Stimulated activated CD8-positive, alpha-beta memory T cell treated with anti-CD3 and anti-CD28 coated beads, Interleukin-4, amount 100 ng/mL, for 24 hours (primary cell): ENCODE results near the gene PTX4.

Source experiments
- DNase-seq: peaks from one replicate; pipeline ENCODE4 v3.0.0-alpha.2; 2020; ENCODE audit warnings: low read depth

Gene PTX4, protein sequence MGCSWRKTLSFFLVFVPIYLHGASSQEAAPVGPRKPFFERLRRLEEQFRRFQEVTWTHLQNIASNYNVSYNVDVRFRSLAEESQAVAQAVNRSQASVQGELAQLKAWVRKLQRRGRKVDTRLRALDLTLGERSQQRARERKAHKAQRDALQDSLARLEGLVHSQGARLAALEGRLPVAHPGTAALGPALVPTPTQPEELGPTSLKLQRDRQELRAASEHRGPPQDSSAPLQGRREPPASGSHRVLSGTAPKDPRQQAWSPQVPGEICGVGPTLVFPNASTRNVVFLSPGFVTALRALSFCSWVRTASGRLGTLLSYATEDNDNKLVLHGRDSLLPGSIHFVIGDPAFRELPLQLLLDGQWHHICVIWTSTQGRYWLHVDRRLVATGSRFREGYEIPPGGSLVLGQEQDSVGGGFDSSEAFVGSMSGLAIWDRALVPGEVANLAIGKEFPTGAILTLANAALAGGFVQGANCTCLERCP

DNA sequence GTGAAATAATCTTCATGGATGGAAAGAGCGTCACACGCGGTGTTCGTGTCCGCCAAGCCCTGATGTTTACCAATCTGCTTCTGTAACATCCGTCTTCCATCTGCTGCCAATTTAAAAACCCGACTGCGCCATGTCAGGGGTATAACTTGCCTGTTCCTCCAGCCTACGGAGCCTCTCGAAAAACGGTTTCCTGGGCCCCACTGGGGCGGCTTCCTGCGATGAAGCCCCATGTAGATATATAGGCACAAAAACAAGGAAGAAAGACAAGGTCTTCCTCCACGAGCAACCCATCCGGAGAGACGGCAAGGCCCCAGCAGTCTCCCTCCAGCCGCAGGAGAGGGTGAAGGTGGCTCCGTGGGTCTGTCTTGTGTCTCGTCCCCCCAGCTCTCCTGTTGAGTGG is at the start of gene PTX4:
TSS of gene PTX4 (minus strand) at position 326 of the 400 bp plus-strand sequence. CDS start at position 291, 35 bp downstream.
- DNase-seq: no peak

DNA sequence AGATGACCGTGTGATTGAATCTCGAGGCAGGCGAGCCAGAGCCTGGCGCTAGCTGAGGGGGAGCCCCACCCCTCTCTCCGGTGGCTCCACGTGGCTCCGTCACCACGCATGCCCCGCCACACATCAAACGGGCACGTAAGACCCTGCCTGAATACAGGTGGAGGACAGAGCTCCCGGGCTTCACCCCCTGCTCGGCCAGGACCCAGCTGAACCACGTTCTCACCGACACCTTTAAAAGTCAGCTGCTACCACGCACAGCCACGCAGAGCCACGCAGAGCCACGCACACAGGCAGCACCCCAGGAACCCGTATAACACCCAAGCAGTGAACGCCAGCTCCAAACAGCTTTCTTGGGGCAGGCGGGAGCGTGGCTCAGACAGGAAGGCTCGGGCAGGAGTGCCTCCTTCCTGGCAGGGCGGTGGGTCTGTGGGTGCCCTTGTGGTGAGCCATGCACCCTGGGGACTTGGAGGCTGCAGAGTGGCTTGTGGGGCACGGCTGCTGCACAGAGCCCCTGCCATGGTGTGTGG is 49.1 kb upstream of the PTX4 start:
- DNase-seq: no peak

DNA sequence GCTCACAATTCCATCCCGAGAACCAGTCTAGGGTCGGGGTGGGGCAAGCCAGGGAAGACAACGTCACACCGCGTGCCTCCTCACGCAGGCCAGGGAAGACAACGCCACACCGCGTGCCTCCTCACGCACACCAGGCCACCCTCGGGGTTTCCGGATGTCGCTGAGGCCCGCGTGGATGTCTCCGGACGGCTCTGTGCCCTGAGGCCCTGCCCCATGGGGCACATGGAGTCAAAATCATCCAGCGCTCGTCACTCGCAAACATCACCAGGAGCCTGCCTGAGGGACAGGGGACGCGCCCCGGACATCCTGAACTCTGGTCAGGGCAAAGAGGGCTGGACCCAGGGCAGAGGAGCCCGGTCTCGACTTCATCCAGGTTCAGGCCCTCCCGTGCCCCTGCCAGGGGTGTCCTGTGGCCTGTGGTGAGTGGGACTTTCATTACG is 48.4 kb upstream of the PTX4 start:
- DNase-seq: no peak

DNA sequence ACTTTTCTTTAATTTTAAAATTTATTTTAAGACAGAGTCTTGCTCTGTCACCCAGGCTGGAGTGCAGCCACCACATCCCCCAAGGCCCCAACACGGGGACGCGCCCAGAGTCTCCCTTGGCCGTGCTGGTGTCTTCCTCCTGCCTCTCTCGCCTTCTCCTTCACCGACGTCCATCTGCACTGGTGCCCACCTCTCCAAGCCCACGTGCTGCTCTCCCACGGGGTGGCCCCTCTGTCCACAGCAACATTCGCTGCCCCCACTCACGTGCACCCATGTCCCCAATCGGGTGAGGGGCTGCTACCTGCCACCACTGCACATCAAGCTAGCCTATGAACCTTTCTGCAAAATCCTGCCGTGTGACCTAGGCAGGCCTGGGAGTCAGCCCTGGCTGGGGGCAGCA is 47.9 kb upstream of the PTX4 start:
- DNase-seq: no peak

DNA sequence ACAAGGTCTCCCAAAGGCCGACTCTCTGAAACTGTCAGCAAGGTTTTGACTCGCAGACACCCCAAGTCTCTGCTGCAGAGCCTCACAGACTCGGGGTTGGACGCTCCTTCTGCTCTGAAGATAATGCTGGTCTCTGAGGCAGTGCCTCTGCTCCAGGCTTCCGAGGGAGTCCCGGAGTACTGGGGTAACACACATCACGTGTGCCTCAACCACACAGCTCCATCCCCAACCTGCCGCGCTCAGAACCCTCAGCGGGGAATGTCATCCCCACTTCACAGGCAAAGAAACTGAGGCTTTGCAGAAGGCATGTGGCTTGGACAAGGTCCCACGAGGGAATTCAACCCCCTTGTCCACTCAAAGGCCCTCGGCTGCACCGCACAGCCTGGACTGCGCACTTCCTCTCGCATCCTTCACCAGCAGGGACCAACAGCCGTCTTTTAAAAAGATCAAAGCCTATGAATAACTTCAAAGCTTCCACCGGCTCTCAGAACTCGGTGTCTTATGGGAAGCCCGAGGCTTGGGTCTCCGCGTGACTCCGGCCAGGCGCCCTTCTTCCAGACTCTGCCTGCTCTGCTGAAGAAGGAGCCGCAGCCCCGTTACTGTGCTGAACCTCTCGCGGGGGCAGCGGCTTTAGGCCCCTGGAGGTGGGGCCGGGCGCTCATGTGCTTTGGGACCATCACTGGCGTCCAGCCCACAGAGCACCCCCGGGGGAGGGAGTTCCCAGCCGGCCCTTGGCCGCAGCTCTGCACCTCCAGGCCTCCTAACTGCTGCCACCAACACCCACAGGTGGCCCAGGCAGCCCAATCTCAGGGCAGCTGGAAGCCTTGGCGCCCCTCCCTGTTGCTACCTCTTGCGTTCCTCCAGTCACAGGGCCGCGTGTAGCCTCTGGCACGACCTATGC is 46.9 kb upstream of the PTX4 start:
- no peak for DNase-seq

DNA sequence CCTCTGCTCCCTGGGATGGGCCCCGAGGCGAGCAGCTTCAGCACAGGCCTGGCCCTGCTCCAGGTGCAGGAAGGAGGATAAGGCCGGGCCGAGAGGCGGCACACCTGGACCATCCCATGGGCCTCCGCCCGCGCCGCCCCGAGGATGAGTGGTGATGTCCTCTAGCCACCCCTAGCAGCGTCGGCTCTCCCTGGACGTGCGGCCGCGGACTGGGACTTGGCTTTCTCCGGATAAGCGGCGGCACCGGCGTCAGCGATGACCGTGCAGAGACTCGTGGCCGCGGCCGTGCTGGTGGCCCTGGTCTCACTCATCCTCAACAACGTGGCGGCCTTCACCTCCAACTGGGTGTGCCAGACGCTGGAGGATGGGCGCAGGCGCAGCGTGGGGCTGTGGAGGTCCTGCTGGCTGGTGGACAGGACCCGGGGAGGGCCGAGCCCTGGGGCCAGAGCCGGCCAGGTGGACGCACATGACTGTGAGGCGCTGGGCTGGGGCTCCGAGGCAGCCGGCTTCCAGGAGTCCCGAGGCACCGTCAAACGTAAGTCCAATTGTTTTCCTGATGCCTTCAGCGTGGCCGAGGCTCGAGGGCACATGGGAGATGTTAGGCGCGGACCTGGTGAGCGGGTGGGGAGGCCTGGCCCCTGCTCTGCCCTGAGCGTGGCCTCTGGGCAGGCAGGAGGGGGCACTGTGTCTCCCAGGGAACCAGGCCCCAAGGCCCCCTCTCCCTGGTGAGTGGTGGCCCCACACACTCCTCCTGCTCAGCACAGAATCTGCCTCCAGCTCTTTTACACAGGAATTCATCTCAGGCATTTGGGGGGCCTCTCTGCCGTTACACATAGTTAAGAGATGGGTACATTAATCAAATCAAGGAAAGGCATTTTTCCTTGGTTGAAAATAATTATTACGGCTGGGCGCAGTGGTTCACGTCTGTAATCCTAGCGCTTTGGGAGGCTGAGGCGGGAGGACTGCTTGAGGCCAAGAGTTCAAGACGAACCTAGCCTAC is 45.6 kb upstream of the PTX4 start:
- no peak for DNase-seq

DNA sequence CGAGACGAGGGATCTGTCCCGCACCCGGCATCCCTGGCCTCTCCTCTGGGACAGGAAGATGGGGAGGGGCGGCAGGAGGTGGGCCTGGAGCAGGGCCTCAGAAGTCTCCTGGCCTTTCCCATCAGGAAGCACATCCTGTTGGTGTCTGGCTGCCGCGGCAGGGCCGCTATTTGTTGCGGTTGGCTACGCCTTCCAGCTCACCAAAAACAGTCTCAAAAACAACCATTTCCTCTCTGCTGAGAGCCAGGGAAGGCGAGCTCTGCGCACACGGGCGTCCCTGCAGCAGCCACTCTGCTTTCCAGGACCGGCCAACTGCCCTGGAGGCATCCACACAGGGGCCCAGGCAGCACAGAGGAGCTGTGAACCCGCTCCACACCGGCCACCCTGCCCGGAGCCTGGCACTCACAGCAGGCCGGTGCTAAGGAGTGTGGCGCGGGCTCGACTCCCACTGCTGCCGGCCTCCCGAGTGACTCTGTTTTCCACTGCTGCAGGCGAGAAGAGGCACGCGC is 44.8 kb upstream of the PTX4 start, which contains the start of gene TMEM204:
TSS of gene TMEM204 (plus strand) at position 224 of the 509 bp plus-strand sequence. CDS start 610 bp downstream, outside the sequence.
- no peak for DNase-seq

DNA sequence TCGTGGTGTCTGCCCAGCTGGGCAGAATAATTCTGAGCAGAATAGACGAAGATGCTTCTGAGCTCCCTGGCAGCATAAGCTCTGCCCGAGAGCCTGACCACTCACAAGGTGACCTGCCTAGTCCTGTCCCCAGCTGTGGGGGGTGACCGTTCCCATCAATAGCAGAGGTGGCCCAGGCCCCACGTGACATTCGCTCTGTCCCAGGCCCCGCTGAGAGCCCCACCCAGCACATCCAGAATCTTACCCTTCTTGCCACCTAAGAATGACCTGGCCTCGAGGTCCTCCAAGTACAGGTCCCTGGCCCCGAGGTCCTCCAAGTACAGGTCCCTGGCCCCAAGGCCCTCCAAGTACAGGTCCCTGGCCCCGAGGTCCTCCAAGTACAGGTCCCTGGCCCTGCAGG is 44.0 kb upstream of the PTX4 start:
- no peak for DNase-seq

DNA sequence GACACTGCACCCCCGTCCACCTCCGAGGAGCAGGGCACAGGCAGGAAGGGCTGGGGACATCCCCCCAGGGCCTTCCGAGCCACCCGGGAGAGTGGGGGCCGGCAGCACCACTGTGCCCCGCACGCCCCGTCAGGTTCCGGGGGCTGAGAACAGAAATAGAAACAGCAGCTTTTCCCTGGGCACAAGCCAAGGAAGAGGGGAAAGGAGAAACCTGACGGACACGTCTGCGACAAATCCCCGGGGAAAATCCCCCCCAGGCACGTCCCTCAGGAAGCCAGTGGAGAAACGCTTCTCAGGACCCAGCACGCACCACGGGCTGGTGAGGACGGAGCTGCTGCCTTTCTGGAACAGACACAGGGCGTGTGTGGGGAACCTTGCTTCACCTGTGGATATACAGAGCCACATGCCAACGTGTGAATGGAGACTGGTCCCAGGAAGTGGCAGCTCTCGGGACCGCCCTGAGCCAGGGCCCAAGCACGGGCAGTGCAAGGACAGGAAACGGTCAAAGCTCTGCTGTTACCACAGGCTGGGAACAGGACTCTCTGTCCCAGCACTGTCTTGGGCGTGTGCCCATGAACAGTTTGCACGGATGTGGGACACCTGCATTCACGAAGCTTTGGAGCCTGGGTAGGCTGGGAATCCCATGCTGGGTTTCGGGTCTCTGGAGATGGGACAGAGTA is 43.5 kb upstream of the PTX4 start:
- DNase-seq: no peak

DNA sequence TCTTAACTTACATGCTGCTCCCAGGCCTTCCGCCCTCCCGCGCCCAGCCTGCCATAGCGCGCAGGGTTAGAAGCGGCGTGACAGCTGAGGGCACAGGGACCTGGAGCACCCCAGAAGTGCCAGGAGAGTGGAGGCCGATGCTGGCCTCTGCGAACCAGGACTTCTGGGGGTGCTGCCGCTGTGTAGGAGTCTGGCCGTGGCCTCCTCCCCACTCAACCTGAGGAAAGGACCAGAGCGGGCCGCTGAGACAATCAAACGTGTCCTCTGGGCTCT is 42.8 kb upstream of the PTX4 start:
- no peak for DNase-seq

DNA sequence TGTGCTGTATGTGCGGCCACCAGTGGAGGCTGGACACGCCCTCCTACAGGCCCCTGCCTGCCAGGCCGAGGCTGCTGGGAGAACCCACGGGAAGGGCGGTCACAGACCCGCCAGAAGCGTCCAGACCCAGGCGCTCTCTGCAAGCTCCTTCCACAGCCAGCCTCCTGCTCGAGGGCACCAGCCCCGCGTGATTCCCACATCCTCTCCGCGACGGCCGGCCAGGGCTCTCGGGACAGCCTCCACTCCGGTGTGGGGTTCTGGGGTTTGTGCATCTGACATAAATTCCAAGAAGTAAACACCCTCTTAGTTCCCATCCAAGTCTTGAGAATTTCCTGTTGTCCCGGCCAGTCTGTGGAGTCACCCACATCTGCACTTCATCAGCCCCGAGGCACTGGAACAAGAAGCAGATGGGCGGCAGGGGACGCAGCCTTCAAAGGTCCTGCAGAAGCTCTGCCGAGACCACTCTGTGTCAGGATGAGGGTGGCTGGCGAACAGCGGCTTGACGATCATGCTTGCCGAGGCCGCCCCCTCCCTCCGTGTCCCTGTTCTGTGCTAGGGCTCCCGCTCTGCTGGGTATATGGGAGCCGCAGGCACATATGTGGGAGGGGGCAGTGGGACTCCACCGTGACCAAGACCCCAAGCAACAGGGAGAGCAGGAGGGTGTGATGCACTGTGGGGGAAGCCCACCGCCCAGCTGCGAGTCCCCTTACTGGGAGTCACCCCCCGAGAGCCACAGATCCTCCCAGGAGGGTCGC is 42.3 kb upstream of the PTX4 start:
- DNase-seq: no peak

DNA sequence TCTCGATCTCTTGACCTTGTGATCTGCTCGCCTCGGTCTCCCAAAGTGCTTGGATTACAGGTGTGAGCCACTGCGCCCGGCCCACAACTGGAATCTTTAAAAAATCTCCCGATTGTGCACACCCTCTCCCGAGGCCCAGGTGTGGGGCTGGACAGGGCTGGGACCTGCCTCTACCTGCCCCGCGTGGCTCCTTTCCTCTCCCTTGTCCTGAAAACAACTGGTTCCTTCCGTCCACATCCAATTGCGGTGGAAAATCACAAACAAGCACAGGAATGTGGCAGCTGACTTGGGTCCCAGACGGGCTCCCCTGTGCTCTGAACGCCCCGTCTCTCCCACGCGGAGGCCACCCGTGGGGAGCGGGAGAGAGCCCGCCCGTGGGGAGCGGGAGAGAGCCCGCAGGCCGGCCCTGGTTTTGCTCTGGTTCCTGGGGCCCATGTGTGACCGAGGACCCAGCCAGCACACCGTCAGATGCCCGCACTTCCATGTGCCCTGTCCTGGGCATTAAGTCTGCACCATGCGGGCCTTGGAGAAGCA is 41.7 kb upstream of the PTX4 start:
- no peak for DNase-seq

DNA sequence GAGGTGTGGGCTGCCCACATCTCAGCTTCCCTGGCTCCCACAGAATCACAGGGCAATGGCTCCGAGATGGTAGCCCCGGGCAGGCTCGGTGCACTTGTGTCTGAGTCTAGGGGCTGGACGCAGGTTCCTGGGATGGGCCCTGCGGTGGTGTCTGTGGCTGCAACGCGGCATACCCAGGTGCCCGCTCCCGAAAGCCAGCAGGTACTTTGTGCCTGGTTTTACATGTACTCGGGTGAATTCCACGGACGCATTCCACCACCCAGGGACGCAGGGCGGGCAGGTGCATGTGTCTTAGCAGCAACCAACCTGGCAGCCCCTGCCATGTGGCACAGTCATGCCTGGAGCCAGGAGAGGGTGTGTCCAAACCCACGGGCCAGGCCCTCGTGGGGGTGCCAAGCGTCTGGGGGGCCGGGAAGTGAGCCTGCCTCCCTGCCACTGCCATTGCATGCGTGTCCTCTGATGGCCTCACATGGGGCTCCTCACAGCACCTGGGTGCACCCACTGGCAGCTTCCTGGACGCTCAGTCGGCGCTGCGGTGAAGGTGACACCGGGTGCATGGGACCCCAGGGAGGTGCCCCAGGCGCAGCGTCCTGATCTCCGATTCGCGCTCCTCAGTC is 40.3 kb upstream of the PTX4 start:
- no peak for DNase-seq

DNA sequence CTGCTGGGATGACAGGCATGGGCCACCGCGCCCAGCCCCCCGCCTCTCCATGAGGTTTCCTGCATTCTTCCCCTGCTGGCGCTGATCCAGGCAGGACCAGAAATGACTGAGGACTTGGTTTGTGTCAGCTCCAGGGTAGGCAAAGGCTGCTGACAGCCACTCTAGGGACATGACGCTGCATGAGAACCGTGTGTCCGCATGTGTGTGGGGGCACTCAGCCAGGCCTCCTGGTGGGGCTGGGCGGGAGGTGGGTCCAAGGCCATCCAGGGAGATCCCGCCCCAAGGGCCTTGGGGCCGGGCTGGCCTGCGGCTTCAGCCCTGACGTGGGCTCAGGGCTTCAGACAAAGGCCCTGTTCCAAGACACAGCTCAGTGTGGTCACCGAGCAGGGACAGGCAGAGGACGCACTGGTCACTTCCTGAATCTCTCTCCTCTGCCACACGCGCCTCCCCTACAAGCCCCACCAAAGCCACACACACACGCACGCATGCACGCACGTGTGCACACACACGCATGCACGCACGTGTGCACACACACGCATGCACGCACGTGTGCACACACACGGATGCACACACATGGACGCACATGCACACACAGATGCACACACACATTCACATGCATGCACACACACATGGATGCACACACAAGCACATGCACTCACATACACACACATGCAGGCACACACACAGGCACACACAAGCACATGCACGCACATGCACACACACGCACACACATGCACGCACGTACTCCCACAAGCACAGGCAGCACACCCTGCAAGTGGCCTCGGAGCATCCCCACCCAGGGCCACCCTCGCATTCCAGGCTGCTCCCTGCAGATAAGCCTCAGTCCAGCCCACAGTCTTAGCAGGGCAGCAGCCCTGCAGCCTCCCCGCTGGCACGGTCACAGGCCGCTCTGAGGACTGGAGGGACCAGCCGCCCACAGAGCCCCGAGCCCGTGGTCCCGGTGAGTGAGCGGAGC is 39.4 kb upstream of the PTX4 start:
- no peak for DNase-seq

DNA sequence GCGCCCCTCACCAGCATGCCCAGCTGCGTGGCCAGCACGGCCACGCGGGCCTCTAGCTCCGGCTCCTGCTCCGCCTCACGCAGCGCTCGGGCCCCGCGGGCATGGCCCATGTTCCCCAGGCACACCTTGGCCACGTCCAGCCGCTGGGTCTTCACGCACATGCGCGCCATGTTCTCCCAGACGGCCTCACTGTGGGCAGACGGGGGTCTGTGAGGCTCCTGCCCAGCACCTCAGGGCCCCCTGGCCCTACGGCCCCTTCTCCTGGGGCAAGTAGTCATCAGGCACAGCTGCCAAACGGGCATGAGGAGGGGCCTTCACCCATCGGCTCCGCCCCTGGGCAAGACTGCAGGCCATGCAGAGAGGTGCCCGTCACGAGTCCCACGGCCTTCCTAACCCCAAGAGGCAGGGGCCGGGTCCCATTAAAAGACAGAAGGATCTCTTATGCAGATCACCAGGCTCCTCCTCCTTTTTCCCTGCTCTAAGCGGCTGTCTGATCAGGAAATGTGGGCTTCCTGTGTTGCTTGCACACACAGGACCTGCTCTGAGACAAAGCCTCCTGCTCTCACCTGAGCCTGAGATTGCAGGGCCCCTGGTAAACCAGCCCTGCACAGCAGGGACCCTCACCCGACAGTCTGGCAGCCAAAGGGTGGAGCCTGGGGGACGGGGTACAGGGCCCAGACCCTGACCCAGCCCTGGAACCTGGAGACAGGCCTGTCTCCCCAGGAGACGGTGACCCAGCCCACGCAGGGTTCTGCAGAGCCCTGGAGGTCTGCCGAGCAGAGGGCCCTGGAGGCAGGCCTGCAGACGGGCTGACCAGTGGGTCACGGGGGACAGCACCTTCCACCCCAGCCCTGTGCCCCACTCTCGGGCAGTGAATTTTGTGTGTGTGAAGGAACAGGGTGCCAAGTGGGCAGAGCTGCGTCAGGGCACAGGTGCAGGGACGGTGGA is 38.1 kb upstream of the PTX4 start:
- DNase-seq: no peak

DNA sequence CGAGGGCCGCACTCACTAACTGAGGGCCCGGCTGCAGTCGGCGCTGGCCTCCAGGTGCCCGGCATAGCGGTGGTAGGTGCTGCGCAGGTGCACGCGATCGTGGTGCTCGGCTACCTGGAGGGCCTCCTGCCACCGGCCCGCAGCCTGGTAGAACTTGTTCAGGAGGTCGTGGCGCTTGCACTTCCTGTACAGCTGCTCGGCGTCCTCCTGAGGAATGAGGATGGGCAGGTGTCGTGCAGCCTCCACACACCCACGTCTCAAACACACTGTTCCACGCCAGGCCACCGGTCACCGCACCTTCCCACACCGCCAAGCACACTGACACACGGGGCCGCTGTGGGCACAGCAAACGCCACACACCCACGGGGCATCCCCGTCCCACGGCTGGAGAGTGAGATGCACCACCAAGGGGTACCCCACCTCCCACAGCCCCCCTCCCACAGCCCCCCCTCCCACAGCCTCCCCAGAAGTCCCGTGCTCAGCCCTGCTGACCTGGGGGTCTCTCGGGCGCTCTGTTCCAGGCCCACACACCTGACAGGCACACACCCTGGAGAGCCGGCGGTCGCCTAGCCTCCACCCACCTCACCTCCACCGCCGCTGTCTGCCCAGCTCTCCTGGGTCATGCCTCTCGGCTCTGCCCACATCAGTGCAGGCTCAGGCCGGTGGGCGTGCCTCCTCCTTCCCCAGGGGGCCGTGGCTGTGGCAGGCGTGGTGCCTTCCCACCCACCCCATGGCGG is 37.3 kb upstream of the PTX4 start:
- no peak for DNase-seq
